GM12878 (cell line): Measurements from ENCODE around the gene AGK. TPM values are rescaled to one million over a fixed set of nuclear protein-coding genes. Genes with fewer than 3 reads are reported as not detected.

Source experiments
- ATAC-seq: fragments of 200-7000 bp; cut with Tn5 transposase; 3 replicates; pipeline ENCODE4 v1.9.1; 2020; ENCODE audit warnings: mild to moderate bottlenecking, moderate library complexity
- BruUV-seq: library from RNA; stranded (reverse); fragments of 400-500 nt; replicated peaks from 2 replicates; lab custom pipeline; 2021; lab: Mats Ljungman, UMichigan
- CTCF ChIA-PET: fragments of 300-600 bp; sonication (Branson Sonifier 250); formaldehyde crosslinking; extraction: SDS; loops from one replicate; lab custom pipeline; 2021; ENCODE audit warnings: inconsistent platforms; lab: Yijun Ruan, JAX
- POLR2A ChIA-PET: fragments of 350-600 bp; formaldehyde crosslinking; extraction: SDS; loops from one replicate; lab custom pipeline; 2021; ENCODE audit warnings: inconsistent platforms; lab: Charles Lee
- RAD21 ChIA-PET: fragments of 300-600 bp; sonication (Branson Sonifier 250); formaldehyde crosslinking; loops from one replicate; lab custom pipeline; 2023; ENCODE audit warnings: antibody characterized with exemption; ENCODE audit not compliant: unreplicated experiment; lab: Charles Lee
- SMC1A ChIA-PET: fragments of 300-600 bp; sonication (Branson Sonifier 250); formaldehyde crosslinking; loops from one replicate; lab custom pipeline; 2023; ENCODE audit not compliant: unreplicated experiment, uncharacterized antibody; lab: Charles Lee
- DNase-seq: peaks from one replicate; pipeline ENCODE4 v3.0.0-alpha.2; 2011; ENCODE audit warnings: low read depth, low spot score
- FAIRE-seq: peaks from 3 replicates; lab custom pipeline; 2011; peaks lifted over from hg19 to GRCh38; lab: Jason Lieb, UNC
- H2AFZ ChIP-seq: 2 replicates; pipeline ENCODE4 v1.6.0; 2011; ENCODE audit warnings: low read depth, low read length, control low read depth; ENCODE audit not compliant: control insufficient read depth
- H3K27ac ChIP-seq: 2 replicates; pipeline ENCODE4 v1.5.1; 2011; ENCODE audit warnings: control low read depth; ENCODE audit not compliant: control insufficient read depth, insufficient read depth
- H3K27me3 ChIP-seq, 2 experiments: replicated peaks in 1 of 2; 2 replicates each; pipeline versions ENCODE4 v1.6.0 to v1.6.1; 2011; ENCODE audit warnings: low read length in 1 of 2; ENCODE audit not compliant: control insufficient read depth in 2 of 2, insufficient read depth in 2 of 2
- H3K36me3 ChIP-seq, 2 experiments: 2 replicates each; pipeline ENCODE4 v1.5.1; 2011; ENCODE audit warnings: low read length in 1 of 2; ENCODE audit not compliant: control insufficient read depth in 2 of 2, insufficient read depth in 2 of 2
- H3K4me1 ChIP-seq: 2 replicates; pipeline ENCODE4 v1.6.1; 2011; ENCODE audit warnings: mild to moderate bottlenecking, low read length, moderate library complexity, mixed read lengths; ENCODE audit not compliant: control insufficient read depth, insufficient read depth
- H3K4me2 ChIP-seq: 2 replicates; pipeline ENCODE4 v1.6.0; 2011; ENCODE audit warnings: control low read depth; ENCODE audit not compliant: control insufficient read depth, insufficient read depth
- H3K4me3 ChIP-seq: fragments of 200-600 bp; sonication (generic); 2 replicates; pipeline ENCODE4 v1.5.1; 2016
- H3K79me2 ChIP-seq: 2 replicates; pipeline ENCODE4 v1.6.0; 2011; ENCODE audit warnings: low read length; ENCODE audit not compliant: control insufficient read depth, insufficient read depth
- H3K9ac ChIP-seq: 2 replicates; pipeline ENCODE4 v1.8.0; 2011; ENCODE audit warnings: low read length, control low read depth, mixed read lengths; ENCODE audit not compliant: control insufficient read depth, insufficient read depth
- H3K9me3 ChIP-seq: replicated peaks from 3 replicates; pipeline ENCODE4 v1.5.1; 2011; ENCODE audit warnings: mild to moderate bottlenecking, low read length; ENCODE audit not compliant: control insufficient read depth, insufficient read depth
- H4K20me1 ChIP-seq: 2 replicates; pipeline ENCODE4 v1.6.0; 2011; ENCODE audit not compliant: control insufficient read depth, insufficient read depth
- ATF7 ChIP-seq: fragments of 450-650 bp; IDR thresholded peaks from 2 replicates; pipeline ENCODE4 v1.6.1; 2016; ENCODE audit warnings: low read depth, mild to moderate bottlenecking
- BACH1 ChIP-seq: fragments of 450-650 bp; IDR thresholded peaks from 2 replicates; pipeline ENCODE4 v1.6.1; 2017; ENCODE audit warnings: mild to moderate bottlenecking, borderline replicate concordance
- CHD4 ChIP-seq: fragments of 200-600 bp; sonication (generic); IDR thresholded peaks from 2 replicates; pipeline ENCODE4 v1.6.1; 2016; ENCODE audit warnings: mild to moderate bottlenecking
- CREB1 ChIP-seq: IDR thresholded peaks from 2 replicates; pipeline ENCODE4 v1.6.1; 2012; ENCODE audit warnings: low read depth, mild to moderate bottlenecking, inconsistent platforms
- FOXM1 ChIP-seq: IDR thresholded peaks from 2 replicates; pipeline ENCODE4 v1.6.1; 2012; ENCODE audit warnings: low read depth, mild to moderate bottlenecking, inconsistent platforms, low read length, moderate library complexity
- GATAD2B ChIP-seq: fragments of 450-650 bp; conservative IDR thresholded peaks from 2 replicates; pipeline ENCODE4 v1.6.1; 2017; ENCODE audit warnings: low read depth, mild to moderate bottlenecking, moderate library complexity
- HDAC6 ChIP-seq: fragments of 200-600 bp; sonication (generic); IDR thresholded peaks from one replicate; pipeline ENCODE4 v1.8.0; 2017; ENCODE audit warnings: antibody characterized with exemption; ENCODE audit not compliant: unreplicated experiment
- NFXL1 ChIP-seq: fragments of 450-650 bp; IDR thresholded peaks from 2 replicates; pipeline ENCODE4 v1.6.1; 2017; ENCODE audit warnings: antibody characterized with exemption, mild to moderate bottlenecking, borderline replicate concordance
- PAX5 ChIP-seq: IDR thresholded peaks from 2 replicates; pipeline ENCODE4 v1.6.1; 2011; ENCODE audit warnings: low read depth, low read length, borderline replicate concordance
- SPI1 ChIP-seq: IDR thresholded peaks from 2 replicates; pipeline ENCODE4 v1.6.1; 2011; ENCODE audit warnings: low read depth, mild to moderate bottlenecking, low read length, moderate library complexity, borderline replicate concordance; ENCODE audit not compliant: insufficient read depth
- SRF ChIP-seq, 2 experiments: IDR thresholded peaks; 2 replicates each; pipeline ENCODE4 v1.6.1; 2011; ENCODE audit warnings: low read depth in 2 of 2, low read length in 2 of 2, mild to moderate bottlenecking in 1 of 2, moderate library complexity in 1 of 2
- STAT1 ChIP-seq: fragments of 450-650 bp; conservative IDR thresholded peaks from 2 replicates; pipeline ENCODE4 v1.6.1; 2014; ENCODE audit warnings: antibody characterized with exemption, mild to moderate bottlenecking
- YBX1 ChIP-seq: fragments of 450-650 bp; IDR thresholded peaks from 2 replicates; pipeline ENCODE4 v1.6.1; 2016; ENCODE audit warnings: antibody characterized with exemption
- YY1 ChIP-seq: IDR thresholded peaks from 2 replicates; pipeline ENCODE4 v1.6.1; 2011; ENCODE audit warnings: low read depth, mild to moderate bottlenecking, low read length
- ZNF384 ChIP-seq: IDR thresholded peaks from 2 replicates; pipeline ENCODE4 v1.6.1; 2012; ENCODE audit warnings: low read depth, mild to moderate bottlenecking, low read length, improper control_type of control experiment, borderline replicate concordance
- ZNF622 ChIP-seq: fragments of 450-650 bp; IDR thresholded peaks from 2 replicates; pipeline ENCODE4 v1.6.1; 2017; ENCODE audit warnings: mild to moderate bottlenecking, inconsistent platforms
- WGBS: methylation state at CpG from one replicate; pipeline ENCODE4 v1.1.6; 2016; ENCODE audit warnings: low lambda C conversion rate; ENCODE audit not compliant: insufficient replicate concordance, insufficient coverage; ENCODE audit errors: missing lambda C conversion rate; 5-methylcytosine and 5-hydroxymethylcytosine counted together
- in situ Hi-C: fragments of 300-500 bp; cut with MboI; formaldehyde crosslinking; loops from 9 replicates; pipeline ENCODE4 v1.14.3; 2018; ENCODE audit warnings: mixed read lengths
- intact Hi-C: fragments of 100-400 bp; cut with micrococcal nuclease; formaldehyde crosslinking; loops from one replicate; pipeline ENCODE4 v1.14.2; 2022; ENCODE audit not compliant: unreplicated experiment
- polyA plus RNA-seq, 11 experiments: library from polyadenylated mRNA; depleted of rRNA in 4 of 11; unstranded in 6 of 11; stranded (reverse) in 5 of 11; fragments of >200 nt; fragmentation: Nextera tagmentation in 4 of 11; fragmentation: Illumina TruSeq in 1 of 11; extraction: Ambion mirVana in 4 of 11; extraction: Trizol in 1 of 11; gene quantifications; 1 replicate in 1 of 11; 2 replicates in 10 of 11; pipeline versions ENCODE4 v1.2.1 to v1.2.3, GENCODE V29; 2011 to 2016; ENCODE audit warnings: inconsistent platforms in 2 of 11, missing spikeins in 2 of 11, low read depth in 1 of 11
- total RNA-seq, 4 experiments: library from RNA; depleted of rRNA in 3 of 4; stranded (reverse); fragments of >200 nt in 3 of 4; fragmentation: Illumina TruSeq in 1 of 4; extraction: Trizol in 1 of 4; gene quantifications; 2 replicates each; pipeline versions ENCODE4 v1.2.1 to v1.2.3, GENCODE V29; 2013 to 2021
- TF ChIP-seq, protein P1 (sequence below): fragments of 450-650 bp; IDR thresholded peaks from 2 replicates; pipeline ENCODE4 v1.6.1; 2017; ENCODE audit warnings: mild to moderate bottlenecking, moderate library complexity
- TF ChIP-seq, protein P2 (sequence below): fragments of 450-650 bp; IDR thresholded peaks from 2 replicates; pipeline ENCODE4 v1.6.1; 2014; ENCODE audit warnings: mild to moderate bottlenecking
- TF ChIP-seq, protein P3 (sequence below): fragments of 450-650 bp; IDR thresholded peaks from 2 replicates; pipeline ENCODE4 v1.6.1; 2016; ENCODE audit warnings: mild to moderate bottlenecking

Gene AGK
- total and polyA plus RNA-seq, 10 of the 15 experiments (the other 5 are each of a cell fraction or from before 2014, with no cell fraction given) = 32.5 to 85.6 (median 47.8) TPM

DNA sequence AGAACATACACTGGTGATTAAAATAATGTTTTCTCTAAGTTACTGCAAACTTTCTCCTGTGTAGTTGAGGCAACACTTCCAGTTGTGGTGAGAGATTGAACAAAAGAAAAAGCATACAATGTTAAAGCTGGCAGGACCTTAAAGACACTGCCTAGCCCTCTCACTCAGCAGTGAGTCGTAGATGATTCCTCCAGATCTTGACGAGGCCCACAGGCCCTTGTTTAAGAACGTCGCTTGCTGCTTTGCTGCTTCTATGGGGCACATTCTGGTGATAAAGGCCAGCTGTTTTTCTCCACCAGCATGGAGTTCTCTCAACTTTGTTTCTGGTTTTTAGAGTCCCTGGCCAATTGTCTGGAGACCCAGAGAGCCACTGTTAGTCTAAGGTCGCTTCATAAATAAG lies 153.5 kb downstream of the AGK start:
- FAIRE-seq (no peak), DNase-seq (no peak), ATAC-seq (no peak)
- Histone ChIP-seq H3K9me3 (no peaks in the 10 kb centered on the region), H3K27ac (no peak overlapping the region), H4K20me1 (no peaks in the 10 kb centered on the region), H3K27me3 (peaks cover 0 to 2% of the 10 kb centered on the region in 2 experiments; a peak in 1 of 4 replicates), H3K36me3 (no peaks in the 10 kb centered on the region), H3K9ac (no peak overlapping the region), H2AFZ (no peak overlapping the region), H3K79me2 (peaks cover 12% of the 10 kb centered on the region), H3K4me3 (no peak overlapping the region), H3K4me1 (peaks cover 4% of the 10 kb centered on the region; the same call in 1 of the 2 replicates), H3K4me2 (no peak overlapping the region)
- no TSS peak for BruUV-seq
- ChIA-PET SMC1A (interaction anchor here (2.2 kb wide), 1 partner anchor 9 kb away, joined by 5 read pairs; no protein-coding TSS in a partner anchor), RAD21 (no interaction called here), CTCF (interaction anchor here (3.7 kb wide), 1 partner anchor 50 kb away, joined by 17 read pairs; no protein-coding TSS in a partner anchor), POLR2A (no interaction called here)
- no peak for TF ChIP-seq ZNF384
- no peak for TF ChIP-seq BACH1
- no peak for TF ChIP-seq SRF (IDR thresholded peaks at IDR 0.05; ENCODE audit: low read depth in 2 of 2, low read length in 2 of 2)
- TF ChIP-seq, protein P1, sequence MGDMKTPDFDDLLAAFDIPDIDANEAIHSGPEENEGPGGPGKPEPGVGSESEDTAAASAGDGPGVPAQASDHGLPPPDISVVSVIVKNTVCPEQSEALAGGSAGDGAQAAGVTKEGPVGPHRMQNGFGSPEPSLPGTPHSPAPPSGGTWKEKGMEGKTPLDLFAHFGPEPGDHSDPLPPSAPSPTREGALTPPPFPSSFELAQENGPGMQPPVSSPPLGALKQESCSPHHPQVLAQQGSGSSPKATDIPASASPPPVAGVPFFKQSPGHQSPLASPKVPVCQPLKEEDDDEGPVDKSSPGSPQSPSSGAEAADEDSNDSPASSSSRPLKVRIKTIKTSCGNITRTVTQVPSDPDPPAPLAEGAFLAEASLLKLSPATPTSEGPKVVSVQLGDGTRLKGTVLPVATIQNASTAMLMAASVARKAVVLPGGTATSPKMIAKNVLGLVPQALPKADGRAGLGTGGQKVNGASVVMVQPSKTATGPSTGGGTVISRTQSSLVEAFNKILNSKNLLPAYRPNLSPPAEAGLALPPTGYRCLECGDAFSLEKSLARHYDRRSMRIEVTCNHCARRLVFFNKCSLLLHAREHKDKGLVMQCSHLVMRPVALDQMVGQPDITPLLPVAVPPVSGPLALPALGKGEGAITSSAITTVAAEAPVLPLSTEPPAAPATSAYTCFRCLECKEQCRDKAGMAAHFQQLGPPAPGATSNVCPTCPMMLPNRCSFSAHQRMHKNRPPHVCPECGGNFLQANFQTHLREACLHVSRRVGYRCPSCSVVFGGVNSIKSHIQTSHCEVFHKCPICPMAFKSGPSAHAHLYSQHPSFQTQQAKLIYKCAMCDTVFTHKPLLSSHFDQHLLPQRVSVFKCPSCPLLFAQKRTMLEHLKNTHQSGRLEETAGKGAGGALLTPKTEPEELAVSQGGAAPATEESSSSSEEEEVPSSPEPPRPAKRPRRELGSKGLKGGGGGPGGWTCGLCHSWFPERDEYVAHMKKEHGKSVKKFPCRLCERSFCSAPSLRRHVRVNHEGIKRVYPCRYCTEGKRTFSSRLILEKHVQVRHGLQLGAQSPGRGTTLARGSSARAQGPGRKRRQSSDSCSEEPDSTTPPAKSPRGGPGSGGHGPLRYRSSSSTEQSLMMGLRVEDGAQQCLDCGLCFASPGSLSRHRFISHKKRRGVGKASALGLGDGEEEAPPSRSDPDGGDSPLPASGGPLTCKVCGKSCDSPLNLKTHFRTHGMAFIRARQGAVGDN = no peak
- TF ChIP-seq FOXM1 = no peak
- no peak for TF ChIP-seq STAT1
- TF ChIP-seq, protein P2, sequence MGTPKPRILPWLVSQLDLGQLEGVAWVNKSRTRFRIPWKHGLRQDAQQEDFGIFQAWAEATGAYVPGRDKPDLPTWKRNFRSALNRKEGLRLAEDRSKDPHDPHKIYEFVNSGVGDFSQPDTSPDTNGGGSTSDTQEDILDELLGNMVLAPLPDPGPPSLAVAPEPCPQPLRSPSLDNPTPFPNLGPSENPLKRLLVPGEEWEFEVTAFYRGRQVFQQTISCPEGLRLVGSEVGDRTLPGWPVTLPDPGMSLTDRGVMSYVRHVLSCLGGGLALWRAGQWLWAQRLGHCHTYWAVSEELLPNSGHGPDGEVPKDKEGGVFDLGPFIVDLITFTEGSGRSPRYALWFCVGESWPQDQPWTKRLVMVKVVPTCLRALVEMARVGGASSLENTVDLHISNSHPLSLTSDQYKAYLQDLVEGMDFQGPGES = no peak
- TF ChIP-seq CHD4 = no peak
- TF ChIP-seq SPI1 = no peak
- no peak for TF ChIP-seq NFXL1
- no peak for TF ChIP-seq GATAD2B
- TF ChIP-seq ATF7 = no peak
- TF ChIP-seq, protein P3, sequence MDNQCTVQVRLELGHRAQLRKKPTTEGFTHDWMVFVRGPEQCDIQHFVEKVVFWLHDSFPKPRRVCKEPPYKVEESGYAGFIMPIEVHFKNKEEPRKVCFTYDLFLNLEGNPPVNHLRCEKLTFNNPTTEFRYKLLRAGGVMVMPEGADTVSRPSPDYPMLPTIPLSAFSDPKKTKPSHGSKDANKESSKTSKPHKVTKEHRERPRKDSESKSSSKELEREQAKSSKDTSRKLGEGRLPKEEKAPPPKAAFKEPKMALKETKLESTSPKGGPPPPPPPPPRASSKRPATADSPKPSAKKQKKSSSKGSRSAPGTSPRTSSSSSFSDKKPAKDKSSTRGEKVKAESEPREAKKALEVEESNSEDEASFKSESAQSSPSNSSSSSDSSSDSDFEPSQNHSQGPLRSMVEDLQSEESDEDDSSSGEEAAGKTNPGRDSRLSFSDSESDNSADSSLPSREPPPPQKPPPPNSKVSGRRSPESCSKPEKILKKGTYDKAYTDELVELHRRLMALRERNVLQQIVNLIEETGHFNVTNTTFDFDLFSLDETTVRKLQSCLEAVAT = no peak
- TF ChIP-seq CREB1 = no peak
- no peak for TF ChIP-seq YBX1
- no peak for TF ChIP-seq YY1
- no peak for TF ChIP-seq PAX5
- TF ChIP-seq HDAC6 = no peak
- TF ChIP-seq ZNF622 = no peak
- in situ Hi-C loops = no loop called here
- WGBS = 66% methylated on average over 5 of the region's 5 CpGs
- intact Hi-C loops = no loop called here
